GM21528 (cell line): Measurements from ENCODE around the gene ANGEL1.

Experiments used
- ATAC-seq: cut with Tn5 transposase; IDR thresholded peaks from one replicate; pipeline ENCODE4 v1.9.1; 2021; ENCODE audit warnings: mild to moderate bottlenecking, moderate library complexity; ENCODE audit not compliant: unreplicated experiment, low FRiP score

Gene ANGEL1

DNA sequence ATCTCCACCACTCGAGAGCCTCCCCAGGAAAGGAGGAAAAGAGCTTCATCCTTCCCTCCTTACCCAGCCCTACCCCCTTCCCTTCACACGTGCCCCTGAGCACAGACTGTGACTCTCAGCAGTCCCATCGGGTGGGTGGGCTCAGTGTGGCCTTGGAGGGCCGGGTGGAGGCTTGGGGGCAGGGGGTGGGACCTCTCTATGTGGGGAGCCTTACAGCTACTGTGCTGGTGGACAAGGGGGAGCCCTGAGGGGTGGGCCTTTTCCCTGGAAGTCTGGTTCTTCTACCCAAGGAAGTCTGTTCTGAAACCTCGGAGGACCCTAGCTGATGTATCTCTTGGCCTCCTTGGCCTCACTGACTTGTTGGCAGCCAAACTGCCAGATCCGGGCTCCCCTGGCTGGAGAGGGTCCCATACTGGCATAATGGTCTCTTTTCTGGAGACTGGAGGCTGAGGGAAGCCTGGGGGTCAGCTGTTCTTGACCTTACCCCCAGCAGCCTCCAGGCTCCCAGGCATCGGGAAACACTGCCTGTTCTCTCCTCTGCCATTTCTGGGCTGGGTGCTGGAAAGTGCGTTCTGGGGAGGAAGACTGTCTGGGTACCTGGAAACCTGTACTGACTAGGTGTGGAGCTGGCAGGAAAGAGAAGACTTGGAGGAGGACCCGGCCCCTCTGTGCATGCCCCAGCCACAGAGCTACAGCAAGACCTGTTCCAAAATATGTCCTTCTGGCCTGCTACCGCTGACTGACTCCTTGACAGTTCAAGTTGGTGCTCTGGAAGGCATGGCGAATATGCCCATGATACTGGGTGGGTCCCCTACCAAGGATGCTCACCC, 43.8 kb downstream of the ANGEL1 start:
- no peak for ATAC-seq

DNA sequence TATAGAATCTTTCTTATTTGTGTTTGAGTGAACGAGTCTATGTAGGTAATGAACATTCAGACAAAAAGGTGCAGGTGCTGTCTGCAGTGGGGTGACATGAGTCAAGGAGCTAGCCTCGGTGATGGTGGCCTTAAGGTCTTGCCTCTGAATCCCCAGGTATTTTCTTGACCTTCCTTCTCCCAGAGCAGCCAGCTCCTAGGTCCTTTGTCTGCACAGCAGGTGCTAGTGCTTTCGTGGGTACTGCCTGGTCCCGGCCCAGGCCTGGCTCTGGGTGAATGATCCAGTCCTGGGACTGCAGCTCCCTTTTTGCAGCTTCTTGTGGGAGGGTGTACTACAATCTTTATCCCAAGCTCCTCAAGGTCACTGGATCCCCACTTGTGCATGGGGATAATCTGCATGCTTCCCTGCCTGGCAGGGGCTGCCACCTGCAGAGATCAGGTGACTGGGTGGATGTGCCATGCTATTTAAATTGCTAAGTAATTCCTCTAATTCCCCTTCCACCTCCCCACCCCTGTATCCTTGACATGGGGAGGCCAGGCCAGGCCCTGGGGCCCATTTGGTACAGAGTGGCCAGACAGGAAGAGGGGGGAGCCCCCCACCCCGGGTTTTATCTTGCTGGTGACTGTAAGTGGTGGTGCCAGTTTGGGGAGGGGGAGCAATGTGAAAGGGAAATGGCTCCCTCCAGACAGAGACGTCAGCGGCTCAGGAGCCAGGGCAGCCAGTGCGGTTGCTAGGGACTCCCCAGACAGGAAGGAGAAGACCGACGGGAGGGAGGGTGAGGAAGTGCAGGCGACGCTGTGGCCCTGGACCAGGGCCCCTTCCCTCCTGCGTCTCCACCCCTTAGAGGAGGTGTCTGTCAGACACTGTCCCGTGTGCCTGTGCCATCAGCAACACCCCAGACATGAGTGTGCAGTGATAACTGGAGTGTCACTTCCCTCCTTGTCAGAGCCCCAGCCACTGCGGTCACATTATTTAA, 44.7 kb downstream of the ANGEL1 start:
- peak; percentile 75 for ATAC-seq

DNA sequence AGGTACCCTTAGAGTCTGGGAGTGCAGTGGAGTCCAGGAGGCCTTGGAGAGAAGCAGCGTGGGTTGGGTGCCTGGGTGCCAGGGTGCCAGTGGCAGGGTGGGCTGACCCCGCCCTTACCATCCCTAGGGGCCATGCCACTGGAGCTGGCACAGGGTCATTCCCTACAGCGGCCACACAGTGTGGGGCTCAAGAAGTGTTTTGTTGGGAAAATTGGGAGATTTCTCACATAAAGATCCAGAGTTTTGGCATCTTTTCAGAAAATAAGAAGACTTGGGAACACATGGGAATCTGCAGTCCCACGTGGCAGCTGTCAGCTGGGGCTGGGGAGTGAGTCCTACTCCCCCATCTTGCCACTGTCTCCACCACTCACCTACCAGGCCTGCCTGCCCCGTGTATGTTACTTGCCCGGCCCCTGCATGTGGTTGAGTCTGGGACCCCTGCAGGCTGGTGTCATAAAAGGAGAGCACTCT, 47.2 kb downstream of the ANGEL1 start:
- no peak for ATAC-seq

DNA sequence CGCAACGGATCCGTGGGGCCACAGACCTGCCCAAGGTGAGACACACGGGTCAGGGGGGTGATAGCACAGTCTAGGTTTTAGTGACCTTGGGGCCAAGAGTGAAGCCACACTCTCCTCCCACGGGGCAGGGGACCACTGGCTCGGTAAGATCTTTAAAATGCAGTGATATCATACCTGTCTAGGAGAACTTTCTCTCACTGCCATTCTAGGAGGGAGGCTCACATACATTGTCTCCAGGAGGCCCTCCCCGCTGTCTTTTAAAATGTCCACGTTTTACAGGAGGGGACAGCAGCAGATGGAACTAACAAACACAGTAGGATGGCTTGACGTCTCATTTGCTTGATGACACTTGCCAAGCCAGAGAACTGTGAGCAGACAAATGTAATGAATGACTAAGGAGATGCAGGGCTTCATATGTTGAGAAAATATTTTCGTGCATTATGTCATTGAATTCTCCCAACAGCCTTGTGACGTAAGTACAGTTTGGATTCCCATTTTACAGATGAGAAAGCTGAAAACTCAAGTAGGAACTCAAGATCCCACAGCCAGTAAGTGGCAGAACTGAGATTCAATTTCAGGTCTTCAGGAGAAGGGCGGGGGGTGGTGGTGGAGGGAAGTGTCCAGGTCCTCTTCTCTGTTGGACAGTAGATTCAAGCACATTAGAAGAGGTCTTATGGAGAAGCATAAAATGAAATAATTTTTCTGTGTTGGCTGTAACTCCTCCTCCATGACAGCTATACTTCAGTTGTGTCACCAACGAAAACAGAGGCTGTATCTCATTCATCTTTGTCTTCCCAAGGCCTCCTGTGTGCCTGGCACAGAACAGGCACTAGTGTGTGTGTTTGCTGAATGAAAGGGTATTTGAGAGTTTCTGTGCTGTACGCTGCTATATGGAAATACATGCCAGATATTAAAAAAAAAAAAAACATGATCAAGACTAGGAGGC, 49.3 kb downstream of the ANGEL1 start:
- ATAC-seq: no peak

DNA sequence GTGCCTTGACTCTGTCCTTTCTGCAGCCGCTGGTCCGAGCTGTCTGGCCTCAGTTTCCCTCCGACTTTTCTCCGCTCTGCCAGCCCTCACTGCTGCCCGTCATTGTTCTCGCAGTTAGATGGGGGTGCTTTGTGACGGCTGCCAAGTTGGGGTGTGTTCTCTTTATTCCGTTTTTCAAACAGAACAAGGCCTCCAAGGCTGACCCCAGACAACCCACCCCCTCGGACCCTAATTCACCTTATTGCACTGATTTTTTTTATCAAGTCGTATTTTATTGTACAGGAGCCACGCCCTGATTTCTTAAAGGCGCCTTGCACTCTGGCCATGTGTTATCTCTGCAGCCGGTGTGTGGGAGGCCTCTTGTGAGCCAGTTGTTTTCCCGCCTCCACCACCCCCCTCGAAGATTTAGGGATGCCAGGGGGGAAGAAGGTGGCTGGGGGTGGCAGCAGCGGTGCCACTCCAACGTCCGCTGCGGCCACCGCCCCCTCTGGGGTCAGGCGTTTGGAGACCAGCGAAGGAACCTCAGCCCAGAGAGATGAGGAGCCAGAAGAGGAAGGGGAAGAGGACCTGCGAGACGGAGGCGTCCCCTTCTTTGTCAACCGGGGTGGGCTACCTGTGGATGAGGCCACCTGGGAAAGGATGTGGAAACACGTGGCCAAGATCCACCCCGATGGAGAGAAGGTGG, 50.1 kb downstream of the ANGEL1 start:
- ATAC-seq: no peak

DNA sequence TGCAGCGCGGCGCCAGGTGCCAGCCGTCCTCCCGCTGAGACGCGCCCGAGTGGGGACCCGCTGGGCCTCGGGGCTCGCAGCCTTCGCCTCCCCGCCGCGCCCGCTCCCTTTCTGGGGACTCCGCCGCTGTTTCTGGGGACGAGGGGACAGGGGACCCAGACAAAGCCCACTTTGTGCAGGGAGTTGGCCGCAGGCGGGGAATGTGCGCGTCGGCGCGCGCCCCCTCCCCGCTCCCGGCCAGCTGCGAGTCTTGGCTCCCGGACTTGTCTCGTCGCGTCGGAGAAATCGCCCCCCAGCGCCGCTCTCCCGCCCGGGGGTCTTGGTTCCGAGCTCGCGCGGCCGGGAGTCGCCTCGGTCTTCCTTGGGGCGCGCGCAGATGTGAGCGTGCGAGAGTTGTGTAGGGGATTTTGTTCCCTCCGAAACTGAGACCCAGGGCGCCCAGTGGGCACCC, 50.7 kb downstream of the ANGEL1 start:
- ATAC-seq: peak; percentile 6

DNA sequence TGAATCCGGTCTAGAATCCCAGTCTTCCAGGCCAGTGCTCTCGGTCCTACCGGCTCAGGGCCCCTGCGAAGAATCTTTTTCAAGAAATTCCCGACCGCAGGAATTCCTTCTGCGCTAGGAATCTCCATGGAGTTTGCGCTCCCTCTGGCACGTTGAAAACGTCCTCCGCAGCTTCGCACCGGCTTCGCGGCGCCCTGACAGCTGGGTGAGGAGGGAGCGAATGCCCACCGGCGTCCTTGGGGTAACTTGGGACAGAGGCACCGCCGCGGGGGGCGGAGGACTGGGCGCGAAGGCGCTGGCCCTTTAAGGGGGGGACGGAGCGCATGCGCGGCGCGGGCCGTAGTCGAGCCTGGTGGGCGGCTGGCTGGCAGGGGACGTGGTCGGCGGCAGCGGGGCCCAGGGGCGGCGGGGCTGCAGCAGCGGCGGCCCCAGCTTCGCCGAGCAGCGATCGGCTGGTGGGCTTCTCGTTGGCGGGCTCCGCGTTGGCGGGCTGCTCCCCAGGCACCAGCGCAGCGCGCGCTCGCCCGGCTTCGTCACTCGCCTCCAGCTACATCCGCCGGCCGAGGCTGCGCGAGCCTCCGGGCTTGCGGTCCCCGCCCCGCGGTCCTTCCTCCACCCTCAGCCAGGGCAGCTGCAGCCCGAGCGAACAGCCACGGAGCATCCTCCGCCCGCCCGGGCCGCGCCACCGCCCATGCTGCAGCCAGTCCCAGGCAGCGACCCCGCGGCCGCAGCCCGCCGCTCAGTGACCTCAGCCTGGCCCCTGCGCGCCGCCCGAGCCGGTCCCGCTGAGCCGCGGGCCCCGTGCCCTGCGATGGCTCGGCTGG, 51.3 kb downstream of the ANGEL1 start, which contains the start of gene VASH1:
TSS of gene VASH1 (plus strand) at position 333 of the 824 bp plus-strand sequence. CDS start 1,354 bp downstream, outside the sequence.
- peak; percentile 78 for ATAC-seq

DNA sequence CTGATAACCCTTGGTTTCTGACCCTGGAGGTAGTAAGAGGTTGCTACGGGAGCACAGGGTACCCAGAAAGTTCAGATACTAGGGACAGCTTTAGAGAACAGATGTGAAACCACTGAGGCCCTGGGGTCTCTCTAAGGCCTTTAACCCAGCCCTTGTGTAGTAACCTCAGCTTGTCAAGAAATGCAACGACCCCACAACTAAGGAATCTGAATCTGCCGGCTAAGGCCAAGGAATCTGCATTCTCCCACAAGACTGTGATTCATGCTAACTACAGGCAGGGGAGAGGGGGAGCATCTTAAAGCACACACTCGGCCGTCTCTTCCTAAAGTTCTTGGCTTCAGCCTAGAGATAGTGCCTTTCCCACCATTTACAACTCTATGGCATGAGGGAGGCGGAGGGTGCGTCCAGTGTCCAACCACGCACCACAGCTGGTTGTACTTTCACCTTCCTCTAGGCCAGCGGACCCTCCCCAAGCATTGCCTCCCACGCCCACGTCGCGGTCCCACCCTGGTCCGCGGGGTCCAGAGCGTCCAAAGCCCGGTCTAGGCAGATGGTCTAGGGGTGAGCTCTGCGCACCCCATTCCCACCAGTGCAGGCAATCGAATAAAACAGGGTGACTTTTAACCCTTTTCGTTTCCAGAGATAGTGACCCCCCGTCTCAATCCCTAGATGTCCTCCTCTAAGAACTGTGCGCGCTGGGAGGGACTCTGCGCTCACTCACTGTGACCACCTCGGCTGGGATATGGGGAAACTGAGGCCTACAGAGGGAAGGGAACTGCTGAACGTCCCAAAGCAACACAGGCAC, 52.1 kb downstream of the ANGEL1 start:
- no peak for ATAC-seq

DNA sequence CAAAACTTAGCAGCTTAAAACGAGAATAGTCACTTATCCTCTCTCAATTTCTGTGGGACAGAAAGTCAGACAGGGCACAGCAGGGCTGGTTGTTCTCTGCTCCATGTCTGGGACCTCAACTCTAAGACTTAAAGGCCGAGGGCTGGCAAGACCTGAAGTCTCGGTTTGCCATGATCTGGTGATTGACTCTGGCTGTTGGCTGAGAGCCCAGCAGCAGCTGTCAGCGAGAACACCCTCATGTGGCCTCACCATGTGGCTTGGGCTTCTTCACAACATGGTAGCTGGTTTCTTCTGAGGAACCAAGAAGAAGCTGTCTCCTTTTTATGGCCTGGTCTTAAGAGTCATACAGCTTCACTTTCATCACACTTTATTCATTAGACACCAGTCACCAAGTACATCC, 53.1 kb downstream of the ANGEL1 start:
- ATAC-seq: no peak

DNA sequence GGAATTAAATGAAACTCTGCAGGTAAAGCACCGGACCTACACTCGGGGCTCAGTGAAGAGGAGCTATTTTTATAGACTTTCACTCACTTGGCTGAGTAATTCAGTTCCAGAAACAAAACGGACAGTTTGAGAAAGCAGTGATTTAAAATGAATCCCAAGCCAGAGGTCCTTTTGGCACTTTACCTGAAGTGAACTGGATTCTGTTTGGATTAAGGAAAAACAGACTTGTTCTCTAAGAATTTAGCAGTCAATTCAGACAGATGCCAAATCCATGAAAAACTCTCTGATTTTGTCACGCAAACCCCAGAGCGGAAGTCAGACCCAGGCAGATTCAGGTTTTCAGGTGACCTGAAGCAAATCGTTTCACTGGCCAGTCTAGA, 56.3 kb downstream of the ANGEL1 start:
- no peak for ATAC-seq

DNA sequence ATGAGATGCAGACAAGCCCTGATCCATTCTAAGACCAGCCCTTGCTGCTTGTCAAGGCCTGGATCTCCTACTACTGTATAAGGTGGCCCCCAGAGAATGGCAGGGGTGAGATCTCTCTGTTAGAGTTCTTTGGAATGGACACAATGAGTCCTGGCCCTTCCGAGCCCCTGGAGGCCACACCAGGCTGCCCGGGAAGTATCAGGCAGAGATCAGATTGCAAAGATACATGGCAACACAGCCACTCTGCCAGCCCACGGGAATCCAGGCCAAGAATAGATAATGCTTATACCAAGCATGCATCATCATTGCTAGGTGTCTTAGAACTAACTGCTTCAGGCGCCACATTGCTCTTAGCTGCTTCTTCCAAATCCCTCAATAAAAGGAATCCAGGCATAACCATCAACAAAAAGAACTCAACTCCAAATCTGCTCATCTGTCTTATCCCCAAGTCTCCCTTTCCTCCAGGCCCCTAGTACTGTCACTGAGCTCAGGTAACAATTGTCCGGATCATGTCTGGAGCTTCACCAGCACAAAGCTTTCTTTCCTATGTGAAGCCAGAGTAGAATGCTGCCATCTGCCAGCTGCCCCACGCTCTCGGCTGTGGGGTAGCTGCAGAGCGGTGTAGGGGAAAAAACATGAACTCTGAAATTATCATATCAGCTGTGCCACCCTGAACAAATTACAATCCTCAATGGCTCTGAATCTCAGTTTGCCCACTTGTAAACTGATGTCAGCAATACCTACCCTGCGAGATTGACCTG, 56.9 kb downstream of the ANGEL1 start:
- no peak for ATAC-seq

DNA sequence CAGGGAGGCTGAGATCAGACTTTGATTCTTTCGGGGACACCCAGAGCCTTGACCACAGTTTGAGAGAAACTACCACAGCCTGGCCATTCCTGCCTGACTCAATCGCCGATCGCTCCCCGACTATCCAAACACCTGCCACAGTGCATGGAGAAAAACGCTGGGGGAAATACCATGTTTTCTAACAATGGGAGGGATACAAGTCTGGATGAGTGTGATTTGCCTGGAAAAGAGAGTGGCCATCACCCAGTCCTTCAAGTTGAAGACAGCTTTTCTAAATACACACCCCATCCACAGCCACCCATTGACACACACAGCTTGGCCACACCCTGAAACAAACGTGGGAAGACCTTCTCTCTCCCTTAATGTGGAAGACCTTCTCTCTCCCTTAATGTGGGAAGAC, 58.1 kb downstream of the ANGEL1 start:
- ATAC-seq: no peak

DNA sequence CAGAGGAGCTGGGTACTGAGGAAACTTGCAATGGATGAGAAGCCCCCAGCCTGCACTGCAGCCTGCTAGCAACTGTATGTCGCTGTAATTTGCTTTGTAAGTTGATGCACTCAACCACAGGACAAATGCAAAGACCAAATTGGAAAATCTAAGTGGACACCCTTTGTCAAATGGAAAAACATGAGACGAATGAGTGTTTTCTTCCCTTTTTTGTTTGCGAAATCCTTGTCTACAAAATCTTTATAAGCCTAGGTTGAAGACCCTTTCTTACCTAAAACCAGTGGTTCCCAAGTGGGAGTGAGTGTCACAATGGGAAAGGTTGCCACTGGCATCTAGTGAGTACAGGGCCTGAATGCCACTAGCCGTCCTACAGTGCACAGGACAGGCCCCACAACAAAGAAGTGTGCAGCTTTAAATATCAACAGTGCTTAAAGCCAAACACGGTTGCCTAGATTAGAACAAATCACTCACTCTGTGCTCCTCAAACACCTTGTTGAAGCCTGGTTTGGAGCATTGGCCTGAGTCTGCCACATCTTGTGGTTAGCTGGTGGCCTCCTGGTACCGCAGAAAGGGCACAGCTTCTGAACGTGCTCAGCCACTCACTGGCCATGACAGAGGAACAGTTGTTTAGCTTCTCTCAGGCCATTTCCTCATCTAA, 59.0 kb downstream of the ANGEL1 start:
- ATAC-seq: no peak

DNA sequence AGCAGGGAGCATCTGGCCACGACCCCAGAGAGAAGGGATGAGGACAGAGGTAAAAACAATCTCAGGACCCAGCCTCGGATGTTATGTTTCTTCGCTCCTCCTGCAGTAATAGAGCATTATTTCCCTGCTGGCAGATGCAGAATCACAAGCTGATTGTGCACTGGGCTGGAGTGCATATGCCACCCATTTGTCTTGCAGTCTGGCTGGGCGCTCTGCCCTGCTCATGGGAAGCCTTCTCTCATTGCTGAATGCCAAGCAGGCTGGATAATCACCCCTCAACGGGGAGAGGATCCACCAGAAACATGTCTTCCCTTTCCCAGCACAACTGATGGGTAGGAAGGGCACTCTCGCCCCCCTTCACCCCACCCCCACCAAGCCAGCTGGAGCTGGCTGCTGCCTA, 59.9 kb downstream of the ANGEL1 start:
- no peak for ATAC-seq

DNA sequence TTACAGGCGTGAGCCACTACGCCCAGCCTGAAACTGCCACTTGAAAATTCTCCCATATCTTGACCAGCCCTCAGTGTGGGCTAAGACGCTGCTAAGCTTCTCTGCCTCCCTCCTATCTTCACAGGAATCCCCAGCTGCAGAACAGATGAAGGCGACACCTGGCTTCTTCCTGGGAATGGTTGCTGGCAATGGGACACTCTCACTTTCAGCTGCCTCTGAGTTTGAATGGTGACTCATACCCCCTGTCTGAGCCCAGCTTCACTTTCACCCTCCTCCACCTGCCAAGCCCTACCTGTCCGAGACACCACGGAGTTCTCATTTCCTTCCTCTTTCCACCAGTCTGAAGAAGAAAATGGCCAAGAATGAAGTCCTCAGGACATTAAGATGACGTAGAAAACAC, 69.7 kb downstream of the ANGEL1 start:
- ATAC-seq: no peak

DNA sequence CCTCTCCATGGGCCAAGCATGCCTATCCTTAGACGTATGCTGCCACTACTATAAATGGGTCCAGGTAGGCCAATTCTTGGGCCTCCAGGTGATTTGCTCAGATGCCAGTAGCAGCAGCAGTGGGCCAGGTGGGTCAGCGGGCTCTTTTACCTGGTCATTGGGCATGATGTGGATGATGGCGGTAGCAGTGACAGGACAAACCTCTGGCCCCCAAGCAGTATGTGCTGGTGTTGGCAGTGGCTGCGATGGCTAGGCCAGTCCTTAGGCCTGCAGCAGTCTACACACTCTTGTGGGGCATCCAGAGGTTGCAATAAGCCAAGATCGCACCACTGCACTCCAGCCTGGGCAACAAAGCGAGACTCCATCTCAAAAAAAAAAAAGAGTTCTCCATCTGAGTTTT, 70.5 kb downstream of the ANGEL1 start:
- ATAC-seq: no peak

DNA sequence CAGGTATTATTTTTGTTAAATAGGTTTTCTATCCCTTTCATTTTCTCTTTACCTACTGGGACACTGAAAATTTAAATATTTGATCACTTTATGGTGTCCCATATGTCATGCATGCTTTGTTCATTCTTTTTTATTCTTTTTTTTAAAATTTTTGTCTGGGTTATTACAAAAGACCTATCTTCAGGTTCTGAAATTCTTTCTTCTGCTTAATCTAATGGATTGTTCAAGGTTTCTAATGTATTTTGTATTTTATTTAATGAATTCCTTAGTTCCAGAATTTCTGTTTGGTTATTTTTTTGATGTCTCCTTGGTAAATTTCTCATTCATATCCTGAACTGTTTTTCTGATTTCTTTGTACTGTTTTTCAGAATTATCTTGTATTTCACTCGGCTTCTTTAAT, 71.6 kb downstream of the ANGEL1 start:
- ATAC-seq: no peak
